Measurements from ENCODE around the gene ITPKC. TPM values are rescaled to one million over a fixed set of nuclear protein-coding genes. Genes with fewer than 3 reads are reported as not detected.
A peak's percentile ranks its signal among the peaks of the same experiment; 100 is the strongest.

Gene ITPKC
- total and polyA plus RNA-seq, 2 of the 13 experiments (the other 11 are each of a cell fraction or from before 2014, with no cell fraction given) = 6.9 to 11.2 TPM

DNA sequence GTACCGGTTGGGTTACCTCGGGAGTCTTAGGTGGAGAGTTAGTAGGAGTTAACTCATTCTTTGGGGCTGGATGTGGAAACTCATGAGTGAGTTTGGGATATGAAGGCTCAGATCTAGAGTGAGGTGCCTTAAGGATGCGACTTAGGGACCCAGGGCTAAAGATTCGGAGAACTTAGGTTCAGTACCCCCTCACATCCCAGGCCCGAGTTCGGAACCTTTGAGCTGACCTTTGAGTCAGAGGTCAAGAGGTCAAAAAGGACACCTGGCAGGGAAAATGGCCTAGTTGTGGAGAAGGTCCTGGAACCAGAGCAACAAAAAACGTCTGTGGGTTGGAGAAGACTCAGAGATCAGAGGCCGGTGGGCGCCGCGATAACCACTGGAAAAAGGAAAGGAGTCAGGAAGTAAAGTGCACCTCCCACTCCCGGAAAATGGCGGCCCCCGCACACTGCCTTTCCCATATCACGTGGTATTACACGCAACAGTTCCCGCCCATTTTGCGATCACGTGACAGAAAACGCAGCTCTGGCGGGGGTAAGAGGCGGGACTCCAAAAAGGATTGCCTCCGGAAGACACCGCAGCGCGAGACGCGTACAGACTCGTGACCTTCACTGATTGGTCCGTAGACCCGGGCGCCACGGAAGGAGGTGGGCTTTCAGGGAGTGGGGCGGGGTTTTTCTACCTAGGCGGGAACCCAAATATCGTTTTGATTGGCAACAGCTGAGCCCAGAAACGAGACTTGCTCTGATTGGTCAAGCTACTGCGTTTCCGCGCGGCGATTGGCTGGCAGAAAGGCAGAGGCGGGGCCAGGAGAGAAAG, 33.4 kb downstream of the ITPKC start, which contains the start of gene ACTMAP (continued):
- TF ChIP-seq, protein P1, sequence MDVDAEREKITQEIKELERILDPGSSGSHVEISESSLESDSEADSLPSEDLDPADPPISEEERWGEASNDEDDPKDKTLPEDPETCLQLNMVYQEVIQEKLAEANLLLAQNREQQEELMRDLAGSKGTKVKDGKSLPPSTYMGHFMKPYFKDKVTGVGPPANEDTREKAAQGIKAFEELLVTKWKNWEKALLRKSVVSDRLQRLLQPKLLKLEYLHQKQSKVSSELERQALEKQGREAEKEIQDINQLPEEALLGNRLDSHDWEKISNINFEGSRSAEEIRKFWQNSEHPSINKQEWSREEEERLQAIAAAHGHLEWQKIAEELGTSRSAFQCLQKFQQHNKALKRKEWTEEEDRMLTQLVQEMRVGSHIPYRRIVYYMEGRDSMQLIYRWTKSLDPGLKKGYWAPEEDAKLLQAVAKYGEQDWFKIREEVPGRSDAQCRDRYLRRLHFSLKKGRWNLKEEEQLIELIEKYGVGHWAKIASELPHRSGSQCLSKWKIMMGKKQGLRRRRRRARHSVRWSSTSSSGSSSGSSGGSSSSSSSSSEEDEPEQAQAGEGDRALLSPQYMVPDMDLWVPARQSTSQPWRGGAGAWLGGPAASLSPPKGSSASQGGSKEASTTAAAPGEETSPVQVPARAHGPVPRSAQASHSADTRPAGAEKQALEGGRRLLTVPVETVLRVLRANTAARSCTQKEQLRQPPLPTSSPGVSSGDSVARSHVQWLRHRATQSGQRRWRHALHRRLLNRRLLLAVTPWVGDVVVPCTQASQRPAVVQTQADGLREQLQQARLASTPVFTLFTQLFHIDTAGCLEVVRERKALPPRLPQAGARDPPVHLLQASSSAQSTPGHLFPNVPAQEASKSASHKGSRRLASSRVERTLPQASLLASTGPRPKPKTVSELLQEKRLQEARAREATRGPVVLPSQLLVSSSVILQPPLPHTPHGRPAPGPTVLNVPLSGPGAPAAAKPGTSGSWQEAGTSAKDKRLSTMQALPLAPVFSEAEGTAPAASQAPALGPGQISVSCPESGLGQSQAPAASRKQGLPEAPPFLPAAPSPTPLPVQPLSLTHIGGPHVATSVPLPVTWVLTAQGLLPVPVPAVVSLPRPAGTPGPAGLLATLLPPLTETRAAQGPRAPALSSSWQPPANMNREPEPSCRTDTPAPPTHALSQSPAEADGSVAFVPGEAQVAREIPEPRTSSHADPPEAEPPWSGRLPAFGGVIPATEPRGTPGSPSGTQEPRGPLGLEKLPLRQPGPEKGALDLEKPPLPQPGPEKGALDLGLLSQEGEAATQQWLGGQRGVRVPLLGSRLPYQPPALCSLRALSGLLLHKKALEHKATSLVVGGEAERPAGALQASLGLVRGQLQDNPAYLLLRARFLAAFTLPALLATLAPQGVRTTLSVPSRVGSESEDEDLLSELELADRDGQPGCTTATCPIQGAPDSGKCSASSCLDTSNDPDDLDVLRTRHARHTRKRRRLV (CRISPR knock-in tag; IDR thresholded peaks at IDR 0.05) = no peak
- TF ChIP-seq NR0B2 (CRISPR knock-in tag; IDR thresholded peaks at IDR 0.05) (no peak), ZXDC (CRISPR knock-in tag; IDR thresholded peaks at IDR 0.05) (peak; percentile 51; the same call in 1 of the 2 replicates), GZF1 (CRISPR knock-in tag; IDR thresholded peaks at IDR 0.05) (no peak), CBX1 (IDR thresholded peaks at IDR 0.05; ENCODE audit: low read depth) (no peak), E2F2 (CRISPR knock-in tag; IDR thresholded peaks at IDR 0.05; ENCODE audit: borderline replicate concordance) (no peak), CREB1 (IDR thresholded peaks at IDR 0.05) (peak; percentile 86), CREB1 (CRISPR knock-in tag; IDR thresholded peaks at IDR 0.05) (peak; percentile 95)
- TF ChIP-seq, protein P2, sequence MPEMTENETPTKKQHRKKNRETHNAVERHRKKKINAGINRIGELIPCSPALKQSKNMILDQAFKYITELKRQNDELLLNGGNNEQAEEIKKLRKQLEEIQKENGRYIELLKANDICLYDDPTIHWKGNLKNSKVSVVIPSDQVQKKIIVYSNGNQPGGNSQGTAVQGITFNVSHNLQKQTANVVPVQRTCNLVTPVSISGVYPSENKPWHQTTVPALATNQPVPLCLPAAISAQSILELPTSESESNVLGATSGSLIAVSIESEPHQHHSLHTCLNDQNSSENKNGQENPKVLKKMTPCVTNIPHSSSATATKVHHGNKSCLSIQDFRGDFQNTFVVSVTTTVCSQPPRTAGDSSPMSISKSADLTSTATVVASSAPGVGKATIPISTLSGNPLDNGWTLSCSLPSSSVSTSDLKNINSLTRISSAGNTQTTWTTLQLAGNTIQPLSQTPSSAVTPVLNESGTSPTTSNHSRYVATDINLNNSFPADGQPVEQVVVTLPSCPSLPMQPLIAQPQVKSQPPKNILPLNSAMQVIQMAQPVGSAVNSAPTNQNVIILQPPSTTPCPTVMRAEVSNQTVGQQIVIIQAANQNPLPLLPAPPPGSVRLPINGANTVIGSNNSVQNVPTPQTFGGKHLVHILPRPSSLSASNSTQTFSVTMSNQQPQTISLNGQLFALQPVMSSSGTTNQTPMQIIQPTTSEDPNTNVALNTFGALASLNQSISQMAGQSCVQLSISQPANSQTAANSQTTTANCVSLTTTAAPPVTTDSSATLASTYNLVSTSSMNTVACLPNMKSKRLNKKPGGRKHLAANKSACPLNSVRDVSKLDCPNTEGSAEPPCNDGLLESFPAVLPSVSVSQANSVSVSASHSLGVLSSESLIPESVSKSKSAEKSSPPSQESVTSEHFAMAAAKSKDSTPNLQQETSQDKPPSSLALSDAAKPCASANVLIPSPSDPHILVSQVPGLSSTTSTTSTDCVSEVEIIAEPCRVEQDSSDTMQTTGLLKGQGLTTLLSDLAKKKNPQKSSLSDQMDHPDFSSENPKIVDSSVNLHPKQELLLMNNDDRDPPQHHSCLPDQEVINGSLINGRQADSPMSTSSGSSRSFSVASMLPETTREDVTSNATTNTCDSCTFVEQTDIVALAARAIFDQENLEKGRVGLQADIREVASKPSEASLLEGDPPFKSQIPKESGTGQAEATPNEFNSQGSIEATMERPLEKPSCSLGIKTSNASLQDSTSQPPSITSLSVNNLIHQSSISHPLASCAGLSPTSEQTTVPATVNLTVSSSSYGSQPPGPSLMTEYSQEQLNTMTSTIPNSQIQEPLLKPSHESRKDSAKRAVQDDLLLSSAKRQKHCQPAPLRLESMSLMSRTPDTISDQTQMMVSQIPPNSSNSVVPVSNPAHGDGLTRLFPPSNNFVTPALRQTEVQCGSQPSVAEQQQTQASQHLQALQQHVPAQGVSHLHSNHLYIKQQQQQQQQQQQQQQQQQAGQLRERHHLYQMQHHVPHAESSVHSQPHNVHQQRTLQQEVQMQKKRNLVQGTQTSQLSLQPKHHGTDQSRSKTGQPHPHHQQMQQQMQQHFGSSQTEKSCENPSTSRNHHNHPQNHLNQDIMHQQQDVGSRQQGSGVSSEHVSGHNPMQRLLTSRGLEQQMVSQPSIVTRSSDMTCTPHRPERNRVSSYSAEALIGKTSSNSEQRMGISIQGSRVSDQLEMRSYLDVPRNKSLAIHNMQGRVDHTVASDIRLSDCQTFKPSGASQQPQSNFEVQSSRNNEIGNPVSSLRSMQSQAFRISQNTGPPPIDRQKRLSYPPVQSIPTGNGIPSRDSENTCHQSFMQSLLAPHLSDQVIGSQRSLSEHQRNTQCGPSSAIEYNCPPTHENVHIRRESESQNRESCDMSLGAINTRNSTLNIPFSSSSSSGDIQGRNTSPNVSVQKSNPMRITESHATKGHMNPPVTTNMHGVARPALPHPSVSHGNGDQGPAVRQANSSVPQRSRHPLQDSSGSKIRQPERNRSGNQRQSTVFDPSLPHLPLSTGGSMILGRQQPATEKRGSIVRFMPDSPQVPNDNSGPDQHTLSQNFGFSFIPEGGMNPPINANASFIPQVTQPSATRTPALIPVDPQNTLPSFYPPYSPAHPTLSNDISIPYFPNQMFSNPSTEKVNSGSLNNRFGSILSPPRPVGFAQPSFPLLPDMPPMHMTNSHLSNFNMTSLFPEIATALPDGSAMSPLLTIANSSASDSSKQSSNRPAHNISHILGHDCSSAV (CRISPR knock-in tag; IDR thresholded peaks at IDR 0.05; ENCODE audit: borderline replicate concordance) = no peak

All from HepG2 (cell line).